ENCODE measurements around the gene KCNE2.

- TF ChIP-seq EZH2 (IDR thresholded peaks at IDR 0.05; ENCODE audit: low read depth, unreplicated experiment) (no peak), NANOG (IDR thresholded peaks at IDR 0.05; ENCODE audit: borderline replicate concordance) (no peak), REST (IDR thresholded peaks at IDR 0.05; ENCODE audit: unreplicated experiment) (no peak), POLR2AphosphoS5 (IDR thresholded peaks at IDR 0.05; ENCODE audit: low read depth) (no peak), ZNF114 (CRISPR knock-in tag; IDR thresholded peaks at IDR 0.05) (no peak), ZNF331 (CRISPR knock-in tag; IDR thresholded peaks at IDR 0.05; ENCODE audit: low read depth) (no peak)
- TF ChIP-seq, protein P1, sequence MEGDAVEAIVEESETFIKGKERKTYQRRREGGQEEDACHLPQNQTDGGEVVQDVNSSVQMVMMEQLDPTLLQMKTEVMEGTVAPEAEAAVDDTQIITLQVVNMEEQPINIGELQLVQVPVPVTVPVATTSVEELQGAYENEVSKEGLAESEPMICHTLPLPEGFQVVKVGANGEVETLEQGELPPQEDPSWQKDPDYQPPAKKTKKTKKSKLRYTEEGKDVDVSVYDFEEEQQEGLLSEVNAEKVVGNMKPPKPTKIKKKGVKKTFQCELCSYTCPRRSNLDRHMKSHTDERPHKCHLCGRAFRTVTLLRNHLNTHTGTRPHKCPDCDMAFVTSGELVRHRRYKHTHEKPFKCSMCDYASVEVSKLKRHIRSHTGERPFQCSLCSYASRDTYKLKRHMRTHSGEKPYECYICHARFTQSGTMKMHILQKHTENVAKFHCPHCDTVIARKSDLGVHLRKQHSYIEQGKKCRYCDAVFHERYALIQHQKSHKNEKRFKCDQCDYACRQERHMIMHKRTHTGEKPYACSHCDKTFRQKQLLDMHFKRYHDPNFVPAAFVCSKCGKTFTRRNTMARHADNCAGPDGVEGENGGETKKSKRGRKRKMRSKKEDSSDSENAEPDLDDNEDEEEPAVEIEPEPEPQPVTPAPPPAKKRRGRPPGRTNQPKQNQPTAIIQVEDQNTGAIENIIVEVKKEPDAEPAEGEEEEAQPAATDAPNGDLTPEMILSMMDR (conservative IDR thresholded peaks at IDR 0.05; ENCODE audit: low read depth in 2 of 2), result no peak
Observed at GRCh38 chr21:34337741-34338140, 26.1 kb upstream of the KCNE2 start.

Data from GM23338 (cell line).